Natural killer cell (primary cell): ENCODE results near the gene REXO2. TPM values are rescaled to one million over a fixed set of nuclear protein-coding genes. Genes with fewer than 3 reads are reported as not detected.

Source experiments
- ATAC-seq, 3 donors: fragments of 150-1000 bp in 2 of 3; fragments of 200-7000 bp in 1 of 3; cut with Tn5 transposase; 1 replicate in 1 of 3; 2 replicates in 2 of 3; pipeline ENCODE4 v1.10.0; 2021; ENCODE audit warnings: mild to moderate bottlenecking in 2 of 3, moderate library complexity in 2 of 3
- DNase-seq, 2 donors: peaks; one replicate each; pipeline versions ENCODE4 v3.0.0 to v3.0.0-alpha.2; 2013 to 2021; ENCODE audit warnings: mixed read lengths in 1 of 2
- H3K27ac ChIP-seq: one replicate; pipeline ENCODE4 v1.5.1; 2013; ENCODE audit warnings: mild to moderate bottlenecking, low read length
- H3K27me3 ChIP-seq: one replicate; pipeline ENCODE4 v1.6.1; 2013; ENCODE audit warnings: low read length; ENCODE audit not compliant: control insufficient read depth, insufficient read depth
- H3K36me3 ChIP-seq: one replicate; pipeline ENCODE4 v1.6.1; 2013; ENCODE audit warnings: low read length; ENCODE audit not compliant: control insufficient read depth, insufficient read depth
- H3K4me1 ChIP-seq: one replicate; pipeline ENCODE4 v1.6.1; 2013; ENCODE audit warnings: low read length; ENCODE audit not compliant: control insufficient read depth, insufficient read depth
- H3K4me3 ChIP-seq: one replicate; pipeline ENCODE4 v1.5.1; 2013; ENCODE audit warnings: low read length
- H3K9me3 ChIP-seq: one replicate; pipeline ENCODE4 v1.6.1; 2013; ENCODE audit warnings: low read length; ENCODE audit not compliant: control insufficient read depth, insufficient read depth
- H3K27ac Mint-ChIP-seq, 2 donors: one replicate each; pipeline ENCODE4 v1.8.0; 2022; ENCODE audit warnings: mild to moderate bottlenecking in 2 of 2, mixed read lengths in 2 of 2, moderate library complexity in 1 of 2
- H3K27me3 Mint-ChIP-seq, 2 donors: one replicate each; pipeline ENCODE4 v1.8.0; 2022; ENCODE audit warnings: low read depth in 2 of 2, mixed read lengths in 2 of 2
- H3K36me3 Mint-ChIP-seq: one replicate; pipeline ENCODE4 v1.8.0; 2022; ENCODE audit warnings: mixed read lengths
- H3K4me1 Mint-ChIP-seq, 2 donors: one replicate each; pipeline ENCODE4 v1.8.0; 2022; ENCODE audit warnings: mixed read lengths in 2 of 2
- H3K4me3 Mint-ChIP-seq: one replicate; pipeline ENCODE4 v1.8.0; 2022; ENCODE audit warnings: mild to moderate bottlenecking, moderate library complexity, mixed read lengths
- H3K9me3 Mint-ChIP-seq, 2 donors: one replicate each; pipeline ENCODE4 v1.8.0; 2022; ENCODE audit warnings: mixed read lengths in 2 of 2
- CTCF ChIP-seq: fragments of 200-600 bp; IDR thresholded peaks from one replicate; pipeline ENCODE4 v1.8.0; 2022; ENCODE audit warnings: antibody characterized with exemption
- WGBS: methylation state at CpG from one replicate; pipeline ENCODE4 v1.1.7; 2013; ENCODE audit warnings: missing lambda C conversion rate; ENCODE audit not compliant: insufficient coverage; 5-methylcytosine and 5-hydroxymethylcytosine counted together
- intact Hi-C: fragments of 100-400 bp; cut with micrococcal nuclease; formaldehyde crosslinking; loops from one replicate; pipeline ENCODE4 v1.14.2; 2022
- total RNA-seq, 4 donors: library from RNA; stranded (reverse); fragments of 120-200 nt in 1 of 4; gene quantifications; one replicate each; pipeline versions ENCODE4 v1.2.3 to v1.2.4, GENCODE V29; 2013 to 2022

The REXO2 gene
- total RNA-seq, 3 donors from 2014 or later (not counting 1 experiment from before 2014, with no cell fraction given) = 21.4 to 32.8 (median 24.7) TPM

DNA sequence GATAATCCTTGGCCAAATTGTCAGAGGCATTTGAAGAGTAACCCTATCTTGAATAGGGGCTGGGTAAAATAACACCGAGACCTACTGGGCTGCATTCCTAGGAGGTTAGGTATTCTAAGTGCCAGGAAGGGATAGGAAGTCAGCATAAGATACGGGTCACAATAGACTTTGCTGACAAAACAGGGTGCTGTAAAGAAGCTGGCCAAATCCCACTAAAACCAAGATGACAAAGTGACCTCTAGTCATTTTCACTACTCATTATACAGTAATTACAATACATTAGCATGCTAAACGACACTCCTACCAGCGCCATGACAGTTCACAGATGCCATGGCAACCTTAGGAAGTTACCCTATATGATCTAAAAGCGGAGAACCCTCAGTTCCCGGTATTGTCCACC, 964 bp upstream of the REXO2 start:
- Mint-ChIP-seq H3K27ac (peak overlapping the region in 1 of 2 donors; percentile 90), H3K4me3 (peak overlapping the region; percentile 54), H3K4me1 (peaks cover 27 to 31% of the 10 kb centered on the region in 2 donors), H3K36me3 (no peaks in the 10 kb centered on the region), H3K27me3 (no peaks in the 10 kb centered on the region), H3K9me3 (no peaks in the 10 kb centered on the region)
- 93% methylated on average over 6 of the region's 6 CpGs for WGBS
- intact Hi-C loops = loop anchor here (2.0 kb wide), 1 partner anchor 98 kb away; no protein-coding TSS in a partner anchor
- Histone ChIP-seq H3K9me3 (no peaks in the 10 kb centered on the region), H3K4me3 (no peak overlapping the region), H3K27me3 (no peaks in the 10 kb centered on the region), H3K4me1 (peaks cover 13% of the 10 kb centered on the region), H3K36me3 (no peaks in the 10 kb centered on the region), H3K27ac (no peak overlapping the region)
- DNase-seq (no peak), ATAC-seq (no peak)
- no peak for TF ChIP-seq CTCF

DNA sequence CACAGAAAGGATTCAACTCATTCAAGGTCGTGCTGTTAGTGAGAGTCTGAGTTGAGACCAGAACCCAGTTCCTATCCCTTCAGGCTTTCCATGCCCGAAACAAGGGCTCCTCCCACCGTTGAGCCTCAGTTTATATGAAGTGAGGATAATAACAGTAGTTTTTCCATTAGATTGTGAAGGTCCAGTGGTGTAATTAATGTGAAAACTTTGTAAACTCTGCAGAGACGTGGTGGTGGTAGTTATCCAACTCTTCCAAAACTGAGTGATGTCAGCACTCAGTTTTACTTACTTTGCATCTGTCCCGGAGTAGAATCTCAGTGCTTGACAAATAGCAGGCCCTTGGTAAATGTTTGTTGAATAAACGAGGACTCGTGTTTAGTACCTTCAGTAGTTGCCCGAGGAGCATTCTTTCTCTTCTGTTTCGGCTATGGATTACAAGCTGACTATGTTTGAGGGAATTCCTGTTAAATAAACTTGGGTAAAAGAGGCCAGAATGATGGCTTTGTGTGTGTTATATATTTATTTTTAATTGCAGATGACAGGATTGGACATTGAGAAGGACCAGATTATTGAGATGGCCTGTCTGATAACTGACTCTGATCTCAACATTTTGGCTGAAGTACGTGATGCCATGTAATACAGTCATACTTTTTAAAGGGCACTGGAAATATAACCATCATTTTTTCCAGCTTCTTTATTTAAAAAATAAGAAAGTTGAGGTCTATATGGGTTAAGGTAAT, 1.0 kb downstream of the REXO2 start:
- Histone ChIP-seq H3K9me3 (no peaks in the 10 kb centered on the region), H3K27ac (no peak overlapping the region), H3K4me3 (peak overlapping the region; percentile 73), H3K4me1 (peaks cover 13% of the 10 kb centered on the region), H3K36me3 (no peaks in the 10 kb centered on the region), H3K27me3 (no peaks in the 10 kb centered on the region)
- Mint-ChIP-seq H3K4me1 (peaks cover 27 to 31% of the 10 kb centered on the region in 2 donors), H3K4me3 (peak overlapping the region; percentile 99), H3K36me3 (no peaks in the 10 kb centered on the region), H3K27me3 (no peaks in the 10 kb centered on the region), H3K9me3 (no peaks in the 10 kb centered on the region), H3K27ac (peak overlapping the region; percentile 90 to 99)
- WGBS = 45% methylated on average over 9 of the region's 10 CpGs
- TF ChIP-seq CTCF = no peak
- no peak for DNase-seq
- intact Hi-C loops = loop anchor here (2.0 kb wide), 1 partner anchor 91 kb away; no protein-coding TSS in a partner anchor
- ATAC-seq = no peak

DNA sequence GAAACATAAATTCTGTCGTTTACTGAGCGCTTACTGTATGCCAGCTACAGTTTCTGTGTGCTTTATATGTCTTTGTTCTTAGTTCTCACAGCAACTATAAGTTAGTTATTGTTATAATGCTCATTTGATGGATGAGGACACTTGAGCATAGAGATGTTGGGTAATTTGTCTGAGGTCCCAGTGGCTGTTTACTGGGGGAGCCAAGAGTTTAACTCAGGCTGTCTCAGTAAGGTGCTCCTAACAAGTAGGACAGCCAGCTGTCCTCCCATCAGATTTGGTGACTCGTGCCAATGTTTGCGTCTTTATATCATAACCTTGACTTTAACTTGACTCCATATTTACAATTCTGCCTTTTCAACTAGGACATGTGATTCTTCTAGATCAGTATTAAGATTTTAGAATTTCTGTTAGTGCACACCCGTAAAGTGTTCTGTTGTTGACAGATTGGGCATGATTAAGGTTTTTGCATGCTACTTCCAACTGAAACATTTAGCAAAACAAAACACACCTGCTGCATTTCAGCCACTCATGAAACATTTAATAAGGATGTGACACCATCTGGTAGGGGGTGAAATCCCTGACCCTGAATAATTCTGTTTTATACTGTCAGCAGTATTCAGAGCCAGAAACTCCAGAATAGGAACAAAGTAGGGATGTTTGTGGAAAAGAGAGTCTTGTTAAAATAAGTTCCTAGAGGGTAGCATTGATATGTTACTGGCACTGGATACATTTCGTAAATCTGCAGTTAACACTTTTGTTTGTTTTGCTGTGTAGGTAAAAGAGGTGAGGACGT, 1.9 kb downstream of the REXO2 start:
- H3K27ac Mint-ChIP-seq = peak overlapping the region in 1 of 2 donors; percentile 28
- H3K27me3 ChIP-seq = no peaks in the 10 kb centered on the region
- H3K27ac ChIP-seq = no peak overlapping the region
- H3K9me3 Mint-ChIP-seq = no peaks in the 10 kb centered on the region
- no peak for DNase-seq
- H3K4me3 ChIP-seq = no peak overlapping the region
- H3K4me1 ChIP-seq = peaks cover 13% of the 10 kb centered on the region
- peaks cover 7% of the 10 kb centered on the region for H3K36me3 ChIP-seq
- H3K27me3 Mint-ChIP-seq = no peaks in the 10 kb centered on the region
- no peaks in the 10 kb centered on the region for H3K9me3 ChIP-seq
- 95% methylated on average over 5 of the region's 7 CpGs for WGBS
- no peak for TF ChIP-seq CTCF
- H3K36me3 Mint-ChIP-seq = peaks cover 2% of the 10 kb centered on the region
- peak overlapping the region; percentile 59 for H3K4me3 Mint-ChIP-seq
- peaks cover 27 to 31% of the 10 kb centered on the region in 2 donors for H3K4me1 Mint-ChIP-seq
- intact Hi-C loops = loop anchor here (2.0 kb wide), 1 partner anchor 92 kb away; no protein-coding TSS in a partner anchor
- ATAC-seq = no peak
